Esophagus muscularis mucosa (tissue), 4 donors: Measurements from ENCODE around the gene TACC2. TPM values are rescaled to one million over a fixed set of nuclear protein-coding genes. Genes with fewer than 3 reads are reported as not detected.
A peak's percentile ranks its signal among the peaks of the same experiment; 100 is the strongest.

ENCODE experiments used
- DNase-seq: peaks from one replicate; pipeline ENCODE4 v3.0.0-alpha.2; 2017; ENCODE audit errors: extremely low spot score
- H3K27ac ChIP-seq, 4 donors: fragments of 200-600 bp; sonication (generic); replicated peaks in 1 of 4; 1 replicate in 3 of 4; 2 replicates in 1 of 4; pipeline ENCODE4 v1.5.1; 2016 to 2019; ENCODE audit warnings: mild to moderate bottlenecking in 1 of 4
- H3K27me3 ChIP-seq, 4 donors: fragments of 200-600 bp; sonication (generic); one replicate each; pipeline versions ENCODE4 v1.5.1 to v1.6.0; 2016 to 2019
- H3K36me3 ChIP-seq, 4 donors: fragments of 200-600 bp; sonication (generic); one replicate each; pipeline ENCODE4 v1.5.1; 2016 to 2019
- H3K4me1 ChIP-seq, 4 donors: fragments of 200-600 bp; sonication (generic); one replicate each; pipeline ENCODE4 v1.5.1; 2016 to 2019
- H3K4me3 ChIP-seq, 4 donors: fragments of 200-600 bp; sonication (generic); 1 replicate in 2 of 4; 2 replicates in 2 of 4; pipeline ENCODE4 v1.5.1; 2016 to 2019; ENCODE audit warnings: mild to moderate bottlenecking in 4 of 4, moderate library complexity in 1 of 4
- H3K9me3 ChIP-seq, 4 donors: fragments of 200-600 bp; sonication (generic); 1 replicate in 3 of 4; 2 replicates in 1 of 4; pipeline ENCODE4 v1.5.1; 2016 to 2019
- EP300 ChIP-seq: sonication (generic); formaldehyde crosslinking; IDR thresholded peaks from one replicate; pipeline ENCODE4 v1.6.1; 2017; ENCODE audit warnings: antibody characterized with exemption
- POLR2A ChIP-seq: fragments of 450-650 bp; IDR thresholded peaks from one replicate; pipeline ENCODE4 v1.6.1; 2017; ENCODE audit warnings: antibody characterized with exemption, moderate library complexity, mild to moderate bottlenecking, low read depth
- POLR2AphosphoS5 ChIP-seq, 2 donors: sonication (generic); formaldehyde crosslinking; IDR thresholded peaks; one replicate each; pipeline ENCODE4 v1.6.1; 2017; ENCODE audit warnings: antibody characterized with exemption in 2 of 2
- WGBS: methylation state at CpG from one replicate; pipeline ENCODE4 v1.1.5; 2018; 5-methylcytosine and 5-hydroxymethylcytosine counted together
- intact Hi-C: fragments of 100-400 bp; cut with DNase I; formaldehyde crosslinking; loops from one replicate; pipeline ENCODE4 v1.15.1; 2023
- total RNA-seq, 4 donors: library from RNA; depleted of rRNA; stranded (reverse); fragments of >200 nt; gene quantifications; one replicate each; pipeline versions ENCODE4 v1.1.0 to v1.2.1, GENCODE V29; 2016
- TF ChIP-seq, protein P1 (sequence below), 3 experiments: fragments of 200-600 bp in 2 of 3; fragments of 450-650 bp in 1 of 3; sonication (generic) in 2 of 3; IDR thresholded peaks; one replicate each; pipeline ENCODE4 v1.5.1; 2017 to 2019; ENCODE audit warnings: antibody characterized with exemption in 3 of 3, mild to moderate bottlenecking in 2 of 3, moderate library complexity in 1 of 3

Gene TACC2
- total RNA-seq, 4 donors from 2014 or later, result 53.7 to 99.4 (median 75.6) TPM

DNA sequence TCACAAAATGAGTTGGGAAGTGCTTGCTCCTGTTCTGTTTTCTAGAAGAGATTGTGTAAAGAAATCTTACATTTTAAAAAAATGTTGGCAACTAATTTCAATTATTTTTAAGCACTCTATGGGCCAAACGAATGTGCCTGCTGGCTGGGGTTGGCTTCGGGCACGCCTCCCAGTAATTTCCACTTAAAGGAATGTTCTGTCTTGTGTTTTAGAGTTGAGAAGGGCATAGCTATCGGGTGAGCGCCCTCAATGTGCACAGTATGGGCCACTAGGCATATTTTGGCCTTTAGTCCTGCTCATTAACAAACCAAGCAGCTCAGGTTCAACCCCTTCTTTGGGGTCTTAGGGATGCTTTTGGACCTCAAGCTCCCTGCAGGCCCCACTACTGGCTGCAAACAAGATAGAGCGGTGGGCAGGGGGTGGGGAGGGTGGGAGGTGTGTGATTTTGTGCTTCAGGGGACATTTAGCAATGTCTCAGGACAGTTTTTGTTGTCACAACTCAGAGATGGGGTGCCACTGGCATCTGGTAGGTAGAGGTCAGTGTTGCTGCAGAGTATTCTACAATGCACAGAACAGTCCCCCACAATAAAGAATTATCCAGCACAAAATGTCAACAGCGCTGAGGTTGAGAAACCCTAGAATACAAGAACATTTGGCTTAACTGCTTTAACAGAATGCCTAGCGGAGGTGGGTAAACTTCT lies 40.7 kb downstream of the TACC2 start:
- Histone ChIP-seq H3K9me3 (no peaks in the 10 kb centered on the region), H3K4me1 (peaks cover 25 to 60% (median 36%) of the 10 kb centered on the region in 4 donors), H3K36me3 (no peaks in the 10 kb centered on the region), H3K27me3 (no peaks in the 10 kb centered on the region), H3K27ac (peak overlapping the region; percentile 71 to 84 (median 78)), H3K4me3 (peak overlapping the region in 2 of 4 donors; percentile 4 to 30)
- 58% methylated on average over 8 of the region's 8 CpGs for WGBS
- TF ChIP-seq EP300 (no peak), POLR2AphosphoS5 (IDR thresholded peaks at IDR 0.05) (peak; percentile 56 to 67)
- intact Hi-C loops, result no loop called here
- no peak for DNase-seq

DNA sequence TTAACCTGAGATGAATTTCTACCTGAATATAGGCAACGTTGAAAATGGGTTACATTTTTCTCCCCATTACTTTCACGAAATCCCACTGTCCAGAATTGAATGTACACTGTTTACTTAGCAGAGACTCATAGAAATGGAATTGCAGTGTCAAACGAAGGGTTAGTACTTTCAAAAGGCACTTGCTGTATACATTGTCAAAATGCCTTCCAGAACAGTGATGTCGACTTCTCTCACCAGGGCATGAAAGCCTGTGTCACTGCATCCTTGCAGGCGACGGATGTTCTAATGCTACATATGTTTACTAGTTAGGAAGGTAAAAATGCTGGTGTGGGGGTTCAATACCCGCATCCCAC lies 41.2 kb downstream of the TACC2 start:
- intact Hi-C loops, result no loop called here
- TF ChIP-seq, protein P1, sequence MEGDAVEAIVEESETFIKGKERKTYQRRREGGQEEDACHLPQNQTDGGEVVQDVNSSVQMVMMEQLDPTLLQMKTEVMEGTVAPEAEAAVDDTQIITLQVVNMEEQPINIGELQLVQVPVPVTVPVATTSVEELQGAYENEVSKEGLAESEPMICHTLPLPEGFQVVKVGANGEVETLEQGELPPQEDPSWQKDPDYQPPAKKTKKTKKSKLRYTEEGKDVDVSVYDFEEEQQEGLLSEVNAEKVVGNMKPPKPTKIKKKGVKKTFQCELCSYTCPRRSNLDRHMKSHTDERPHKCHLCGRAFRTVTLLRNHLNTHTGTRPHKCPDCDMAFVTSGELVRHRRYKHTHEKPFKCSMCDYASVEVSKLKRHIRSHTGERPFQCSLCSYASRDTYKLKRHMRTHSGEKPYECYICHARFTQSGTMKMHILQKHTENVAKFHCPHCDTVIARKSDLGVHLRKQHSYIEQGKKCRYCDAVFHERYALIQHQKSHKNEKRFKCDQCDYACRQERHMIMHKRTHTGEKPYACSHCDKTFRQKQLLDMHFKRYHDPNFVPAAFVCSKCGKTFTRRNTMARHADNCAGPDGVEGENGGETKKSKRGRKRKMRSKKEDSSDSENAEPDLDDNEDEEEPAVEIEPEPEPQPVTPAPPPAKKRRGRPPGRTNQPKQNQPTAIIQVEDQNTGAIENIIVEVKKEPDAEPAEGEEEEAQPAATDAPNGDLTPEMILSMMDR (IDR thresholded peaks at IDR 0.05), result no peak
- no peak for TF ChIP-seq EP300
- no peak for TF ChIP-seq POLR2A
- no peak for TF ChIP-seq POLR2AphosphoS5 (IDR thresholded peaks at IDR 0.05)
- WGBS, result 72% methylated on average over 7 of the region's 7 CpGs

DNA sequence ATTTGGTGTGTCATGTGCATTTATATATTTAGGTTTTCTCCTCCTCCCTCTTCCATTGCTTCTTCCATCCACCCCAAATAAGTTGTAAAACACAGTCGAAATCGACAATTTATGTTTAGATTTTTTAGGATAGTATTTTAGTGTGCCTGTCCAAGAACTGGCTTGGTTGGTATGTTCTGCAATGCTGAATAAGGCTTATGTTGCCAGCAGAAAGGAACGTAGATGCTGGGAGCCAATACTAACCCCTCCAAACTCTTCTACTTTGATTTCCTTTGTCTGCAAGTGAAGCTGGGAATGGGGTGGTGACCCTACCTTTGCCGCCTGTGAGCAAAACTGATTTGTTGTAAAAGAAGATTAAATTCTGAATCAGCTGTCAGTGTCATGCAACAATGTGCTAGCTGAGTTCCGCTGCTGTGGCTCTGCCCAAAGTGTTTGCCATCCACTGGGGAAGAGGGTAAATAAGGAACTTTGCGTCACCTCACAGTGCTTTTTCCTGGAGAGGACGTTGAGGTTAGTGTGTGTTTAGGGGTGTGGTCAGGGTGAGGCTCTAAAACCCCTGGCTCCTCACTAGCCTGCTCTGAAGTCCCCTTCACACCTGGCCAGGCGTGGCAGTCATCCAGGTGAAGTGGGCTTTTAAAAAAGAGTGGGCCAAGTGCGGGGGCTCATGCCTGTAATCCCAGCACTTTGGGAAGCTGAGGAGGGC lies 44.4 kb downstream of the TACC2 start:
- no peak overlapping the region for H3K27ac ChIP-seq
- no peaks in the 10 kb centered on the region for H3K36me3 ChIP-seq
- intact Hi-C loops, result no loop called here
- peaks cover 29 to 46% (median 37%) of the 10 kb centered on the region in 4 donors for H3K4me1 ChIP-seq
- TF ChIP-seq, protein P1 (IDR thresholded peaks at IDR 0.05), result no peak
- TF ChIP-seq POLR2AphosphoS5 (IDR thresholded peaks at IDR 0.05), result no peak
- TF ChIP-seq EP300, result no peak
- TF ChIP-seq POLR2A, result no peak
- no peaks in the 10 kb centered on the region for H3K9me3 ChIP-seq
- DNase-seq, result no peak
- 74% methylated on average over 9 of the region's 9 CpGs for WGBS
- no peaks in the 10 kb centered on the region for H3K27me3 ChIP-seq
- H3K4me3 ChIP-seq, result no peak overlapping the region

More for the DNA sequence above, 41.2 kb downstream of the TACC2 start:
- peak overlapping the region; percentile 71 to 84 (median 78) for H3K27ac ChIP-seq
- H3K4me3 ChIP-seq, result no peak overlapping the region
- H3K4me1 ChIP-seq, result peaks cover 25 to 60% (median 36%) of the 10 kb centered on the region in 4 donors
- no peaks in the 10 kb centered on the region for H3K27me3 ChIP-seq
- no peak for DNase-seq
- no peaks in the 10 kb centered on the region for H3K36me3 ChIP-seq
- no peaks in the 10 kb centered on the region for H3K9me3 ChIP-seq

DNA sequence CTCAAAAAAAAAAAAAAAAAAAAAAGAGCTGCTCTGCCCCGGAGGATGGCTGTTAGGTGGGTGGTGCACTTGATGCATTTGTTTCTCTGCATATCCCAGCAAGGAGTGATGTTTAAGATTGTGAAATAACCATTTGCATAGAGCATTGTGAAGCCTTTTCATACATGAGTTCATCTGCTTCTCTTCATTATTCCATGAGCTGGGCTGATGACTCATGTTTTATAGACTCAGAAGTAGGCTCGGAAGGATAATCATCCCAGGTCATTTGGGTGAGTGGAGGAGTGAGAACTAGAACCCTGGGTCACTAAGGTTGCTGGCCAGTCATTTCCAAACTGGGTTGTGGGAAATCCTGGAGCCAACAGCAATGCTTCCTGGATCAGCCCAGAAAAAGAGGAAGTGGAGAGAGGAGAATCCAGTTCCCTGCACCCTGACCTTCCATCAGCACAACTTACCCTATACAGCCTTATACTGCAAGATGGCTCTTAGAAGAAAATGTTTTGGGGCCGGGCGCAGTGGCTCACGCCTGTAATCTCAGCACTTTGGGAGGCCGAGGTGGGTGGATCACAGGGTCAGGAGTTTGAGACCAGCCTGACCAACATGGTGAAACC lies 45.3 kb downstream of the TACC2 start:
- intact Hi-C loops, result no loop called here
- Histone ChIP-seq H3K27ac (no peak overlapping the region), H3K9me3 (no peaks in the 10 kb centered on the region), H3K36me3 (no peaks in the 10 kb centered on the region), H3K4me3 (no peak overlapping the region), H3K27me3 (no peaks in the 10 kb centered on the region), H3K4me1 (peaks cover 24 to 52% (median 34%) of the 10 kb centered on the region in 4 donors)
- 71% methylated on average over 6 of the region's 6 CpGs for WGBS
- DNase-seq, result no peak
- TF ChIP-seq, protein P1 (IDR thresholded peaks at IDR 0.05), result no peak
- TF ChIP-seq POLR2A (no peak), POLR2AphosphoS5 (IDR thresholded peaks at IDR 0.05) (no peak), EP300 (no peak)

DNA sequence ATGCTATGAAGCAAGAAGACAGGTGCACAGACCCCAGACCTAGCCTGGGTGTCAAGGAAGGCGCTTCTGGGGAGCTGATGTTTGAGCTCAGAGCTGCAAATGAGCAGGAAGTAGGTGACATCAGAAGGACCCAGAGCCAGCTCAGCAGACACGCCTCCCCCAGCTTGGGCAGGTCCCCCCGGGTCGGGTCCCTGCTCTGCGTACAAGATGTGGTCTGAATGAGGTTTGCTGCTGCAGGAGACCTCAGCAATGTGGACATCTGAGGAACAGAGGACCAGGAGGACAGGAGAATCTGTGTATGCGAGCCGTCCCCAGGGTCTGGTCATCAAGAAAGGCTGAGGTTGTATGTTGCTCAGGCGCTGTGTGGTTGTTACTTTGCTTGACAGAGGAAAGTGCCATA lies 51.8 kb downstream of the TACC2 start:
- Histone ChIP-seq H3K9me3 (no peaks in the 10 kb centered on the region), H3K27me3 (no peaks in the 10 kb centered on the region), H3K4me3 (no peak overlapping the region), H3K36me3 (no peaks in the 10 kb centered on the region), H3K4me1 (peaks cover 39 to 53% (median 45%) of the 10 kb centered on the region in 4 donors), H3K27ac (no peak overlapping the region)
- no peak for DNase-seq
- intact Hi-C loops, result no loop called here
- TF ChIP-seq POLR2AphosphoS5 (IDR thresholded peaks at IDR 0.05), result no peak
- TF ChIP-seq POLR2A, result no peak
- no peak for TF ChIP-seq EP300
- TF ChIP-seq, protein P1 (IDR thresholded peaks at IDR 0.05), result no peak
- 84% methylated on average over 8 of the region's 8 CpGs for WGBS
